Activated naive CD4-positive, alpha-beta T cell (primary cell): ENCODE data around the gene RAD51B.

Experiments used
- DNase-seq, 4 experiments: peaks; one replicate each; lab custom pipeline; 2025; lab: John Stamatoyannopoulos, UW

Gene RAD51B

GRCh38 chr14:68145539-68145938 is 326.0 kb downstream of the RAD51B start:
- no peak for DNase-seq

DNA sequence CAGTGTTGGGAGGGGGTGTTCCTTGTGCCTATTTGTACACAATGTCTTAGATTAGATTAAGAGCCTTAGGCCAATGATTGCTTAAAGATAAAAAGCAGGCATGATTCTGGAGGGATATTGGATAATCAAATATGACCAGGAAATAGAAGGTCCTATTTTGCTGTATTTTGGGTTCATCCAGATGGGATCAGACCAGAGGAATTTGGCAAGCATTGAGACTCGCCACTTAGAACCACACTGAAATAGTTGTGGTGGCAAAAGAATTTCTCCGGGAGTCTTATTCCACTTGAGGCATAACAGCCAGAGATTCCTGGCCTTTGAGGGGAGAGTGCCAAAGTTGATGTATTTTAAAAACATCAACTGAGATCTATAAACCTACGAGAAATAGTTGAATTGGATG is 327.2 kb downstream of the RAD51B start:
- DNase-seq: no peak

DNA sequence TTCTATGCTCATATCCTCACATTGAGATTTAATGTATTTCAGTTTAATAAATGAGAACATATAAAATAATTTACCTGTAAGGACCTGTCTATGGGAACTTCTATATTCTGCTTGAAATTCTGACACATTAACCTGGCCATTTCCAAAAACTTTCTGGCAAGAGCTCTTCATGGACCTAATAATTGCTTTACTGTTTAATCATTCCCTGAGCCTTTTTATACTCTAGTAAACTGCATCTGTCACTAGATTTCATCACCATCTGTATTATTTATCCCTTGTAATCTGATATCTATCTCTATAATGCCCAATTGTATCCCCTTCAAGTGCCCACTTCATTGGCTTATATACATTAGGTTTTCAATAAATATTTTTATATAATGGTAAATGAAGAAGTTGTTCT is 327.7 kb downstream of the RAD51B start:
- no peak for DNase-seq

DNA sequence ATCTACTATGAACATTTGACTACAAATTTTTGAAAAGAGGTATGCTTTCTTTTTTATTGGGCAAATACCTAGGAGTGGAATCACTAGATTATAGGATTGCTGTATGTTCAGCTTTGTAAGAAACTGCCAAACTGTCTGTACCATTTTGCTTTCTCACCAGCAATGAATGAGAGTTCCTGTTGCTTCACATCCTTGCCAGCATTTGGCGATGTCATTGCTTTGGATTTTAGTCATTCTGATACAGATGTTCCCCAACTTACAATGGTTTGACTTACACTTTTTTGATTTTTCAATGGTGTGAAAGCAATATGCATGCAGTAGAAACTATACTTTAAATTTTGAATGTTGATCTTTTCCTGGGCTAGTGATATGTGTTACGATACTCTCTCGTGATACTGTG is 328.7 kb downstream of the RAD51B start:
- DNase-seq: no peak

DNA sequence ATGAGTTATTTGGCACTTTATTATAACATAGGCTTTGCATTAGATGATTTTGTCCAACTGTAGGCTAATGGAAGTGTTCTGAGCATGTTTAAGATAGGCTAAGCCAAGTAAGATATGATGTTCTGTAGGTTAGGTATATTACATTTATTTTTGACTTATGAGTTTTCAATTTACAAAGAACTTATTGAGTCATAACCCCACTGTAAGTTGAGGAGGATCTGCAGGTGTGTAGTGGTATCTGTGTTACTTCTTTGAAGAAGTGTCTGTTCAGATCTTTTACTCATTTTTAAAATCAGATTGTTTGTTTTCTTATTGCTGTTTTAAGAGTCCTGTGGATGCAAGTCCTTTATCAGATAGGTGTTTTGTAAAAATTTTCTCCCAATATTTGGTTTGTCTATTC is 329.2 kb downstream of the RAD51B start:
- DNase-seq: no peak

- no peak for DNase-seq
Measured at GRCh38 chr14:68153275-68153674, 333.7 kb downstream of the RAD51B start.

DNA sequence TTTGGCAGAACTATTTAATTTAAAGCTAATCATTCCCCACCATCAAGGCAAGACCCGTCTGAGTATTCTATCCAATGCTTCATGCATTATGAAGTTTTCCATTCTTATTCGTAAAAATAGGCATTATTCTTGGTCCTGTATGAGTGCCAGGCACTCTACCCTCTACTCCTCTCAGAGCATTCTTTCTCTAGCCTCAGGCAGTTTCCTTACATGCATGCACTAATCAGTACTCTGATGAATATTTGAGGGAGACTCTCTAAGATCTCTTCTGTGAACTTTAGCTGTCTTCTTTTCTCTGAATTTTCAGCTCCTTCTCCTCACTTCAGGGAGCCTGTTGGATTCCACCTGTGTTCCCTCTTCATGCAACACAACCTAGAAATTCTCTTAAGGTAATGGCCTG is 334.7 kb downstream of the RAD51B start:
- DNase-seq: no peak

DNA sequence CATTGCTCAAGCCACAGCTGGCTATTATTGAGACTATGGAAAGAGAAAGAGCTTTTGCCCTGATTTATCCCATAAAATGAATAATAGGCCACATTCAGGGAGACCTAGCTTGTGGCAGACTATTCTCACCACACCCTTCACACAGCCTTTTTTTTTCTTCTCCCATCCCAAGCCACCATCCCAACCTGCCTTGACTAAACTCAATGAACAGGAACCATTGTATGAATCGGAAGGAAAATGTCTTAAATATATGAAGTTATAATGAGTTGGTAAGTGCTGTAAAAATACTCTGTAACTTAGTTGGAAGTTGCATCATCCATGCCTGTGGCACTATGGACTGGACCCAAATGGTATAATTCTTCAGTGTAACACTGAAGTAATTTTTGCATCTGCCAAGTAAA is 338.4 kb downstream of the RAD51B start:
- no peak for DNase-seq

- no peak for DNase-seq
Measured at GRCh38 chr14:68158640-68159039, 339.1 kb downstream of the RAD51B start.

- no peak for DNase-seq
Measured at GRCh38 chr14:68159701-68160633, 340.4 kb downstream of the RAD51B start.

DNA sequence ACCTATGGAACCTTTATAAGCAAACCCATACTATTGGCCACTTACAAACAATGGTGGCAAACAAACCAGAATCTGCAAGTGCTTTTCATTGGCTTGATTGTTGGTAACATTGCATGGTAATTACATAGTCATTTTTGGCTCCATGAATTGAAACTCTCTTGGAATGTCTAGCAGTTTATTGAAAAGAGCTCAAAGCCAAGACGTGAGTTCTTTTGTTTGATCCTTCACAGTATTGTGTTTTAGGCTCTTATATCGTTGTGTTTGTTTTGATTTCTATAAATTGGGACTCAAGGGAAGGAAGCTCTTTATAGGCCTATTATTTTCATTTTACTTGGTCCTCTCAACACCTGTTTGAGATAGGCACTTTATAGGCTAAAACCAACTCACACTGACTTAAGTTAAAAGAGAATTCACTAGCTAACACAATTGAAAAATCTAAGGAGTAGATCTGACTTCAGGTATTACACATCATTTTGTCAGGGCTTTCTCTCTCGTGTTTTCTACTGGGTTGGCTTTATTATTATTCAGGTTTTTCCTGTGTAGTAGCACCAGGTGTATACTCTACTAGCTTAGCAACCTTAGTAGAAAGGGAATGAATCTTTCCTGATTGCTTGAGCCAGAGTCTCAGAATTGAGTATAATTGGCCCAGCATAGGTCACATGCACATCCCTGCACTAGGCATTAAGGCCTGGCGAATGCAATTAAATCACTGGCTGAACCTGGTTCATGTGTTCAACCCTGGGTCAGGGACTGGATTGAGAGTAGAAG is 341.4 kb downstream of the RAD51B start:
- DNase-seq: no peak

- DNase-seq: no peak
Measured at GRCh38 chr14:68162887-68163286, 343.3 kb downstream of the RAD51B start.

DNA sequence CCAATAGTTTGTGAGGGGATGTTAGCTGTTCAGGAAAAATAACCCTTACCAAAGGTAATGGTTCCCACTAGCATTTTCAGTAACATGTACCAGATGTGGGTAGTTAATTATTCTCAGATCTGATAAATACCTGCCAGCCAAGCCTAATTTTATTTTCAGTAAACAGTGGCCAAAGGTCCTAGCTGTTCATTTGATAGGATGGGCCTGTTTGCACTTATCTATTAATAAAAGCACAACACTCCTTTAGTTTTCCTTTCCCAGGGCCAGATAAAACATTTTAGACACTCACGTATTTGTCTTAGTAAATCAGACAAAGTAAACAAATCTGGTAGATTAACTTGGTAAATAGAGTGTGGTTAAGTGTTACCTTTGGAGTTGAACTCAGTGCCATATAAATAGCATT is 345.1 kb downstream of the RAD51B start:
- DNase-seq: no peak

DNA sequence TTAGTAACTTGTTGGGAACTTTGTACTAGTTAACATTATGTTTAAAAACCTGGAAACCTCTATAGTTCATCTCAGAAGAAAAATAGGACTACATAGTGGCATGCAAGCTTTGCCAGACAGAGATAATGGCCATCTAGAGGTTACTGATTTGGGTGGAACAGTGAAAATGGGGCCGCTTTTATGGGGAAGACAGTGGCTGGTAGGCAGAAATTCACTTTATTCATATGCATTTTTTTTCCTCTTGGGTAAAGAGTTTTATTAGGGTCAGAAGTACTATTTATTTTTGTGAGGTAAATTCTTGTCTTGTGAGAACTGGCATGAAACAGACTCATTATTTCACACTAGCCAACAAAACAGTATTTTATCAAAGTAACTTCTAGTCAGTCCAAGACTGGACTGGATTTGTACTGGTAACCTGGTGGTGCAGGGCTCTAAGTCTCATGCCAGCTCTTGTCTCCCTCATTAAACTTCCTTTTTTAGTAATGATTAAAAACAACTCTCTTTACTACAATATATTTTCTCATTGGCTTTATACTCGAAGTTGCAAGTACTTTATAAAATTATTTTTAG is 345.8 kb downstream of the RAD51B start:
- DNase-seq: no peak

- no peak for DNase-seq
Measured at GRCh38 chr14:68166731-68167382, 347.3 kb downstream of the RAD51B start.

DNA sequence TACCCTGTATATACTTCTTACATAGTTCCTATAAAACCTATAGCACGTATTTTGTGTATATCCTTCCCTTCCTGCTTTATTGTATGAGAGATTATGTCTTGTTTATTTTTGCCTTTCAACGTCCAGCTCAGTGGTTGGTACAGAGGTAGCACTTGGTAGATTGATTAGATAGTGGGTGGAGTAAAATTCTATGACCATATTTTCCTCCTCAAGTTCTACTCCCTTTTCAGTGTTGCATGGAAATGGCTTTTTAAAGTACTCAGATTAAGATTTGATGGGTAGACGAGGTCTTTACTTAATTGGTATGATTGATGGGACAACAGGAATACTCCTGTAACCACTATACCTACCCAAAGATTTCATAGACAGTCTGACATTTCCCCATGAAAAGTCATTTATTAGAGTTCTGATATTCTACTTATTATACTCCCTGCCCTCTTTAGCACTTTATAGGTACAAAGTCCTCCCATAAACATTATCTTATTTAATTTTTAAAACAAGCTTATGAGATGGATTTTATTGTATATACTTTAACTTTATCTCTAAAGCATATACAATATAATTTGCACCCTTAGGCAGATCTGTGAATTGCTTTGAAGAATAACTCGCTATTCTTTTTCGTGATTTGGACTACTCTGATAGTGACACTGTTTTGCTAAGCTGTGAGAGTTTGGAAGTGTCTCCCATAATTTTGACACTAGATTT is 348.0 kb downstream of the RAD51B start:
- no peak for DNase-seq

- no peak for DNase-seq
Measured at GRCh38 chr14:68168460-68169109, 349.0 kb downstream of the RAD51B start.

- no peak for DNase-seq
Measured at GRCh38 chr14:68172216-68172615, 352.6 kb downstream of the RAD51B start.

DNA sequence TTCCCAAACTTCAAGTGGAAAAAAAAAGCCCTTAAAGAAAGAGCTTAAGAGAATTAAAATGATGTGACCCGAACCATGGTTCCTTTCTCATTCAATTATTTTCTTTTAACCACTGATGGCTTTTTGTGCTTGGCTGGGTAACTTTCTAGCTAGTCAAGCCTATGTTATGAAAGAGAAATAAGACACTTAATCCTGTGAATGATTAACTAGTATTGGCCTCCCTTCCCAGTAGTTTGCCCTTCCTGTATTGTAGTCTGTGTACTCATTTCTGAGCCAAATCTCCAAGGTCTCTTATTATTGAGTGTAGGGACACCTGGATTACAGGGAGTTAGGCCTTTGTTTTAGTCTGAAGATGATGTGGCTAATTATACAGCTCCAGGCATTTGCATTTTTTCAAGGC is 353.0 kb downstream of the RAD51B start:
- DNase-seq: no peak

DNA sequence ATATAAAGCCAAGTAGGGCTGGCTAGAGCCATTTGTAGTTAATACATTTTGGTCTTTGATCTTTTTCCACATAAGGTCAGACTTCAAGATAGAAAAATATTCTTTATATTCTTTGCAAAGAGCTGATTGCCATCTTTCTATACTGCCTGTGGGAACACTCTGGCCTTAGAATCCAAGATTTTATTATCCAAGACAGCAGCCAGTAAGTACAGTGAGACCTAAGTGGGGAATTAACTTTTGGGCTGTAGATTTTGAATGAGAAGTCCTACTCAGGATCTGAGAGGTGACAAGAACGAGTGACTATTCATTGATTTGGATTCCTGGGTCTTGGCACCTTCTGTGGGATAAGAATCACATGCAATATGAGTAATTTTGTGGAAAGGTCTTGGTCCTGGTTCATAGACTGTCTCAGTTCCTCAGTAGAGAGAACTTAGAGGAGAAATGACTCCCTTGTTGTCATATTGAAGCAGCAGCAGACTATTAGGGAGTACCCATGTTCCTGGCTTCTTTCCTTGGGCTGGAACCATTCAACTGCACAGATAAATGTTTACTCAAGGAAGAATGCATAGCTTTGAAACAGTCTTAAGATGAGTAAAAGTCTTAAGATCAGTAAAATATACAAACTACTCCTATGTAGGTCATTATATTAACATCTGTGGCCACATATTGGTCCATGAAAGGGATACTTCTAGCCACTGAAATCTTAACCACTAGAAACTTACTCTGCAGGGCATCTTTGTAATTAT is 353.8 kb downstream of the RAD51B start:
- no peak for DNase-seq
